HG03039 (cell line): ENCODE results near the gene IDH3G.

ENCODE experiments used
- ATAC-seq: cut with Tn5 transposase; IDR thresholded peaks from one replicate; pipeline ENCODE4 v1.9.1; 2021; ENCODE audit warnings: mild to moderate bottlenecking, moderate library complexity; ENCODE audit not compliant: unreplicated experiment

The IDH3G gene

DNA sequence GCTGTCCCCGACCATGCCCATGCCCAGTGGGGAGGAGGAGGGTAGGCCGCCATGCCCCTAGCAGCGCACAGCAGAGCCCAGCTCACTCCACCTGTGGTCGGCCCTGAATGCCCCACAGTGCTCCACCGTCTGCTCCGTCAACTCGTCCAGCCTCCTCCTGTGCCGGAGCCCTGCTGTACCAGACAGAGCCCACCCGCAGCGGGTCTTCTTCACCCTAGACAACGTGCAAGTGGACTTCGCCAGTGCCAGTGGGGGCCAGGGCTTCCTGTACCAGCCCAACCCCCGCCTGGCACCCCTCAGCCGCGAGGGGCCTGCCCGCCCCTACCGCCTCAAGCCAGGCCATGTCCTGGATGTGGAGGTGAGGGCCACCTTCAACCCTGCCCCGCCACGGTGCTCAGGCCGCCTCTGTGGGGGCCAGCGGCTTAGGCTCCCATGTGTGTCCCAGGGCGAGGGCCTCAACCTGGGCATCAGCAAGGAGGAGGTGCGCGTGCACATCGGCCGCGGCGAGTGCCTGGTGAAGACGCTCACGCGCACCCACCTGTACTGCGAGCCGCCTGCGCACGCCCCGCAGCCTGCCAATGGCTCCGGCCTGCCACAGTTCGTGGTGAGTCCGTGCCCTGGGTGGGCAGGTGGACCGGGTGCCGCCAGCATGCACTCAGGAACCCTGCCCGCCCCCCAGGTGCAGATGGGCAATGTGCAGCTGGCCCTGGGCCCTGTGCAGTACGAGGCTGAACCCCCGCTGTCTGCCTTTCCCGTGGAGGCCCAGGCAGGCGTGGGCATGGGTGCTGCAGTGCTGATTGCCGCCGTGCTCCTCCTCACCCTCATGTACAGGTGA lies 20.2 kb downstream of the IDH3G start:
- ATAC-seq: no peak

DNA sequence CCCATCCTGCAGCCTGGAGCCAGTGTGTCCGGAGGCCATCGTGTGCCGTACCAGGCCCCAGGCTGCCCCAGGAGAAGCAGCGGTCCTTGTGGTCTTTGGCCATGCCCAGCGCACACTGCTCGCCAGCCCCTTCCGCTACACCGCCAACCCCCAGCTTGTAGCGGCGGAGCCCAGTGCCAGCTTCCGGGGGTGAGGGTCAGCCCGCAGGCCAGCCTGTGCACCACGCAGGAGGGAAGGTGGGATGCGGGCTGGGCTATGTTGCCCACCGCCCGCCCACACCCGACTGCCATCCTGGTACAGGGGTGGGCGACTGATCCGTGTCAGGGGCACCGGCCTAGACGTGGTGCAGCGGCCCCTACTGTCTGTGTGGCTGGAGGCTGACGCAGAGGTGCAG lies 21.0 kb downstream of the IDH3G start:
- no peak for ATAC-seq

- no peak for ATAC-seq
Observed at GRCh38 chrX:153772316-153773217, 21.6 kb downstream of the IDH3G start.

- ATAC-seq: no peak
Observed at GRCh38 chrX:153771415-153772315, 22.5 kb downstream of the IDH3G start.

- no peak for ATAC-seq
Observed at GRCh38 chrX:153770601-153771414, 23.4 kb downstream of the IDH3G start.

DNA sequence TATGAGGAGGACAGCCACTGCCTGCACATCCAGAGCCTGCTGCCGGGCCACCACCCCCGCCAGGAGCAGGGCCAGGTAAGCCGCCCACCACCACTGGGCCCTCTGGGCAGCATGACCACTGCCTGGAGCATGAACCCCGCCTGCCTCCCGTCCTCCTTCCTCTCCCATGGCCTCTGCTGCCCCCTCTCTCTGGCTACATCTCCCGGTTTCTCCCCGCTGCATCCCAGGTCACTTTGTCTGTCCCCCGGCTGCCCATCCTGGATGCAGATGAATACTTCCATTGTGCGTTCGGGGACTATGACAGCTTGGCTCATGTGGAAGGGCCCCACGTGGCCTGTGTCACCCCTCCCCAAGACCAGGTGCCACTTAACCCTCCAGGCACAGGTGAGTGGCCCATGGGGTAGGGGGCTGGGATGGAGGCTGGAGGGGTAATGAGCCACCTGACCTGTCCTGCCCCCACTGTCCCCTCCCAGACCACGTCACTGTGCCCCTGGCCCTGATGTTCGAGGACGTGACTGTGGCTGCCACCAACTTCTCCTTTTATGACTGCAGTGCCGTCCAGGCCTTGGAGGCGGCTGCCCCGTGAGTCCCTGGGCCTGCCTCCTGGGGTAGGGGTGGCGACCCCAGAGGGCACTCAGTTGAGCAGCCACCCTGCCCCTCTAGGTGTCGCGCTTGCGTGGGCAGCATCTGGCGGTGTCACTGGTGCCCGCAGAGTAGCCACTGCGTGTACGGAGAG lies 24.1 kb downstream of the IDH3G start:
- ATAC-seq: no peak

DNA sequence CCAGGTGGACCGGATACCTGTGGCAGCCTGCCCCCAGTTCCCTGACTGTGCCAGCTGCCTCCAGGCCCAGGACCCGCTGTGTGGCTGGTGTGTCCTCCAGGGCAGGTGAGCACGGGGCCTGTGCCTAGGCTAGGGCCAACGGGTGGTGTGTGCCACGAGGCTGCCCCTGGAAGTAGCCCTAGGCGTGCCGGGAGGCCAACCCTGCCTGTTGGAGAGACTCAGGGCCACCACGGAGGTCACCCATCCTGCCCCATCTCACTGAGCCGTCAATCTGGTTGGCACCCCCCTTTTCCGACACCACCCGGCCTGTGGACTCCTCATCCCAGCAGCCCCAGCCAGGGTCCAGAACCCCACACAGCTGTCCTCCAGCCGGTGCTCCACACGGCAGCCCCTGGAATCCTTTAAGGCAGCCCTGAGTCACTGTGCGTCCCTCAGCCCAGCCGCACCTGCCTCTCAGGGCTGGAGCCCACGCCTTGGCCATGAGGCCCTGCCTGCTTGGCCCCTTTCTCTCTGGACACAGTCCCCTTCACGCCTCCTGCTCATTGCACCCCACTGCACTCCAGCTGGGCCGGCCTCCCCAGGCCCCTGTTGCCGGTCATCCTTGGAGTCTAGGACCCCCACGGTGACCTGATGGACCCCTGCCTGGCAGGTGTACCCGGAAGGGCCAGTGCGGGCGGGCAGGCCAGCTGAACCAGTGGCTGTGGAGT lies 24.9 kb downstream of the IDH3G start:
- ATAC-seq: no peak

- no peak for ATAC-seq
Observed at GRCh38 chrX:153768311-153769157, 25.6 kb downstream of the IDH3G start.

DNA sequence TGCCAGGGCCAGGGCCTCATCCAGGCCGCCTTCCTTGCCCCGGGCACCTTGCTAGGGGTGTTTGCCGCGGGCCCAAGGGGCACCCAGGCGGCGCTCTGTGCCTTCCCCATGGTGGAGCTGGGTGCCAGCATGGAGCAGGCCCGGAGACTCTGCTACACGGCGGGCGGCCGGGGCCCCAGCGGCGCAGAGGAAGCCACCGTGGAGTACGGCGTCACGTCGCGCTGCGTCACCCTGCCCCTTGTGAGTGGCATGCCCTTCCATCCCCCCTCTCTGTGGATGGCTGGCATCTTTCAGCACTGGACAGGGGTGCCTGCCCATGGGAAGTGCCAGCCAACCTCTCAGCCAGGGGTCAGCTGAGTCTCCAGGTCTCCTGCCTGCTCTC lies 26.5 kb downstream of the IDH3G start:
- no peak for ATAC-seq

DNA sequence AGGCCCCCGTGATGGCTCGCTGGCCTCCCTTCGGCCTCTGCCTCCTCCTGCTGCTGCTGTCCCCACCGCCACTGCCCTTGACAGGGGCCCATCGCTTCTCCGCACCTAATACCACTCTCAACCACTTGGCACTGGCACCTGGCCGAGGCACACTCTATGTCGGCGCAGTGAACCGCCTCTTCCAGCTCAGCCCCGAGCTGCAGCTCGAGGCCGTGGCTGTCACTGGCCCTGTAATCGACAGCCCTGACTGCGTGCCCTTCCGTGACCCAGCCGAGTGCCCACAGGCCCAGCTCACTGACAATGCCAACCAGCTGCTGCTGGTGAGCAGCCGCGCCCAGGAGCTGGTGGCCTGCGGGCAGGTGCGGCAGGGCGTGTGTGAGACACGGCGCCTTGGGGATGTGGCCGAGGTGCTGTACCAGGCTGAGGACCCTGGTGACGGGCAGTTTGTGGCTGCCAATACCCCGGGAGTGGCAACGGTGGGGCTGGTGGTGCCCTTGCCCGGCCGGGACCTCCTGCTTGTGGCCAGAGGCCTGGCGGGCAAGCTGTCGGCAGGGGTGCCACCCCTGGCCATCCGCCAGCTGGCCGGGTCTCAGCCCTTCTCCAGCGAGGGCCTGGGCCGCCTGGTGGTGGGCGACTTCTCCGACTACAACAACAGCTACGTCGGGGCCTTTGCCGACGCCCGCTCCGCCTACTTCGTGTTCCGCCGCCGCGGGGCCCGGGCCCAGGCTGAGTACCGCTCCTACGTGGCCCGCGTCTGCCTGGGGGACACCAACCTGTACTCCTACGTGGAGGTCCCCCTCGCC lies 27.1 kb downstream of the IDH3G start:
- no peak for ATAC-seq

GRCh38 chrX:153766098-153766817 lies 27.9 kb downstream of the IDH3G start:
- no peak for ATAC-seq

DNA sequence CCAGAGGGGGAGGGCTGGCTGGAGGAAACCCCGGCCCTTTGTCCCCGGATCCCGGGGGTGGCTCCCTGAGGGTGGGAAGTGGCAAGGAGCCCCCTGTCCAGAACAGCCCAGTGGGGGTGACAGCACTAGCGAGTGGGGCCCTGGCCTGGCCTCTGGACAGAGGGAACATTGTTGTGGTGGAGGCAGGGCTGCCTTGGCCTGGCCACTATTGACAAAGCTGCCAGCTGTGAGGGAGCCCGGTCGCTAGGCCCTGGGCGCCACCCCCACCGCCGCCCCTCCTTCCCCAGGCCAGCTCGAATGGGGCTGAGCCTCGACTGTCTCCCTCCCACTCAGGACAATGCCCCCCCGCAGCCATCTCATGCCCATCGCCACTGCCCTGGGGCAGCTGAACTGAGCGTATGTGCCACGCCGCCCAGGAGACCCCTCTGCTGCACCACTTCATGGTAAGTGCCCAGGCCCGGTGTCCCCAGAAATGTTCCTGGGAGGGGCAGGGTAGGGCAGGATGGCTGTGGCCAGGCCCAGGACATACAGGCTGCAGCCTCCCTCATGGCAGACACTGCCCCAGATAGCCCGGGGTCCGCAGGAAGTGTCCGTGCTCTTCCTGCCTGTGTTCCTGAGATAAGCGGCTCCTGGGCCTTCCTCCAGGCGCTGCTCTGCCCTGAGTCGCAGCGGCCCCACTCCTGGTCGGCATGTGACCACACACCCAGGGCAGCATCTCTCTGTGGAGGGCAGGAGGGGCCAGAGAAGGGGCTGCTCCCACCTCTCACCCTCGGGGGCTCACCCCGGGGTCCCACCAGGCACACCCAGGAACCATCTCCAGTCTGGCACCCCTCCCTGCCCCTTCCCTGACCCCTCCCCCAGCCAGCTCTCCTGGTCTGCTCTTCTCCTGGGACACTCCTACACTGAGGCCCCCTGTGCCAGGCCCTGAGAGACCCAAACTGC lies 28.8 kb downstream of the IDH3G start:
- no peak for ATAC-seq

DNA sequence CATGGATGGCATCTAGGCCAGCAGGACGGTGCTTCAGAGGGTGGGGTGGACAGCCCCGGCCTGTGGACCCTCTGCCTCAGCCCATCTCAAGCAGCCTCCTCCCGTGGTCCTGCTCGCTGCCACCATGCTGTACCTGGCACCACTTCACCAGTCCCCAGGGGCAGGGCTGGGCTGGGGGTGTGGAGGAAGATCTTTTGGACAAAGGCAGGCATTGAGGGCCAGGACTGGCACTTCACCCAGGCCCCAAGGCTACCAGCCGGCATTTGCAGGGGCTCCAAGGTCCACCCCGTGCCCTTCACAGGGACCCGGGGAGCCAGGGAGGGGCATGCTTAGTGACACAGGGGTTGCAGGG lies 29.4 kb downstream of the IDH3G start:
- ATAC-seq: no peak

DNA sequence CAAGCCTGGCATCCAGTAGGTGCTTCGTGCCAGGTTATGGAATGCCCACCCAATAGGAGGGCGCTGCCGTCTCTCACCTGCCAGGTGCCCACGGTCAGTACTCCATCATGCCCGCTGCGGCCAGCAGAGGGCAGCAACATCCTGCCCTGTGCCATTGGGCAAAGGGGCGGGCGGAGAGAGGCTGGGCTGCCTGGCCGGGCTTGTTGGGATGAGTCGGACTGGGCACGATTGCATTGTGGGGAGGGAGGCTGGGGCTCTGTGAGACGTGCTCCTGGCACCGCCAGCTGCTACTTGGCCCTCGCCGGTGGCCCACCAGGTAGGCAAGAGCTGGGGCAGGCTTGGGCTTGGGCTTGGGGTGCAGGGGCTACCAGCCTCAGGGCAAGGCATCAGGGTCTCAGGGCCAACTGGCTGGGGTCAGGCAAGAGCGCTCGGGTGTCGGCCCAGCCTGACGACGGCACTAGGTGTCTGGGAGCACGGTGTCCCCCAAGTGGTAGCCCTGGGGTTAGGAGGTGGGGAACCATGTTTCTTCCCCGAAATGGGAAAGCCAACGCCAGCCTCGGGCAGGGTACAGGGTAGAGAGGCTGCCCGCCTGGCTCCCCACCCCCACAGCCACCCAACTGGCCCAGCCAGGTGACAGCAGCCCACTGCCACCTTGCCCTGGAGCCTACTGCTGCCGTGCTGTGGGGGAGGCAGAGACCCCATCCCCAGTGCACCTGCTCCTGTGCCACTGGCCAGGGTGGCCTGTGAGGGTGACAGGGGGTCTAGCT lies 30.0 kb downstream of the IDH3G start, which contains the start of gene PLXNB3:
Gene PLXNB3 (plus strand): TSS at position 261 of the 767 bp plus-strand sequence. CDS start 1,287 bp downstream, outside the sequence.
- ATAC-seq: no peak
